HG03460 (cell line): ENCODE data around the gene TLNRD1.
A peak's percentile ranks its signal among the peaks of the same experiment; 100 is the strongest.

Source experiments
- ATAC-seq: cut with Tn5 transposase; IDR thresholded peaks from one replicate; pipeline ENCODE4 v1.9.1; 2021; ENCODE audit not compliant: unreplicated experiment

The TLNRD1 gene

GRCh38 chr15:80976851-80977250 is 23.9 kb upstream of the TLNRD1 start:
- ATAC-seq: no peak

GRCh38 chr15:80977627-80978036 is 23.1 kb upstream of the TLNRD1 start:
- ATAC-seq: no peak

DNA sequence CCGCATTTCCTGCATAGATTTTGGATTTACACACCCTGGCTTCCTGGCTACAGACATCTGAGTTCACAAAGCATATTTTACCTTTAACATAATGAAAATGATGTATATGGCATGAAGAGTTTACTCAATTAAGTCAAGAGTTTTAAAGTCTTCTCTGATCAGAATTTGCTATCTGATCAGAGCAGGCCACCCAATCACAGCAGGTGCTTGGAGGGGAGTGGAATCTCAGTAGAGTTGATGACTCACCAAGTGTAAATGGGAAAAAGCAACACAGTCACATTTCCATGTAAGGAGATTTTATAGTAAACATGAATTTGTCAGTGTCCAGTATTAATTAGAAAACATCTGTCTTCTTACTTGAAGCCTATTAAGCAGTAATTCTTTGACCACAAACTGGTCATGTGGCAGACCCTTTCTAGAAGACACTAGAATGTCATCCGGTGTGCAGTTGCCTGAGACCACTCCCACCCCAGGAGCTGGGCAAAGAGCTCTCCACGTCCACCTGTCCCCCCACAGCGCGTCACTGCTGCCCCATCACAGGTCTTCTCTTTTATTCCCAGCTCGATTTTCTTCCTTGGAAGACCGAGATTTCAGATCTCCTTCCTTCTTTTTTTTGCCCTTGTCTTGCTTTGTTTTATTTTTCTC is 21.9 kb upstream of the TLNRD1 start:
- no peak for ATAC-seq

- no peak for ATAC-seq
Observed at GRCh38 chr15:80979538-80980200, 21.1 kb upstream of the TLNRD1 start.

GRCh38 chr15:80982205-80982604 is 18.5 kb upstream of the TLNRD1 start:
- no peak for ATAC-seq

- ATAC-seq: no peak
Observed at GRCh38 chr15:80982839-80983238, 17.9 kb upstream of the TLNRD1 start.

DNA sequence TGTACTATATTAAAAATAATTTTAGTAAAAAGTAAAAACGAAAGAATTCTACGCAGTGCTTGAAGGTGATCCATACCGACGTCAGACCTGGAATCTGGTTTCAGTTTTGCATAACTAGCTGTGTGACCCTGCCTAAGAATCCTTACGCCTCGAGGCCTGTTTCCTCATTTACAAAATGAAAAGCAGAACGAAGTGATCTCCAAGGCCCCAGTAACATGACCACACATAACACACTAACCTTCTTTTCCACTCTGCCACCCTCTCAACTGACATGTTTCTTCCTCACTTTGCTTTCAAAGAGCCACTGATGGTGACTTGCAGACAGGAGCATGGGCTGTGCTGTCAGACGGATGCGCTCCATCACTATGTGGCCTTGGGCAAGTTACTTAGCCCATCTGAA is 15.9 kb upstream of the TLNRD1 start:
- ATAC-seq: no peak

DNA sequence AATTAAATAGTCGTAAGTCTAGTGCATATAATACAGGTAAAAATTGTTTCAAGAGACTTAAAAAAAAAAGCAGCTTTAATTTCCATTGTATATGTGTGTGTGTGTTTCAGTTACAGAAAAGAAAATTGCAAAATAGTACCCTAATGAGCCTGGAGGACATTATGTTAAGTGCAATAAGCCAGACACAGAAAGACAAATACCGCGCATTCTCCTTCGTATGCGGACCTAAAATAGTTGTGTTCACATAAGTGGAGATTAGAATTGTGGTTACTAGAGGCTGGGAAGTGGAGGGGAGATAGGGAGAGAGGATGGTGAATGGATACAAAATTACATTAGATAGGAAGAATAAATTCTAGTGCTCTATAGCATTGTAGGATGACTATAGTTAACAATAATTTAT is 14.7 kb upstream of the TLNRD1 start:
- ATAC-seq: no peak

DNA sequence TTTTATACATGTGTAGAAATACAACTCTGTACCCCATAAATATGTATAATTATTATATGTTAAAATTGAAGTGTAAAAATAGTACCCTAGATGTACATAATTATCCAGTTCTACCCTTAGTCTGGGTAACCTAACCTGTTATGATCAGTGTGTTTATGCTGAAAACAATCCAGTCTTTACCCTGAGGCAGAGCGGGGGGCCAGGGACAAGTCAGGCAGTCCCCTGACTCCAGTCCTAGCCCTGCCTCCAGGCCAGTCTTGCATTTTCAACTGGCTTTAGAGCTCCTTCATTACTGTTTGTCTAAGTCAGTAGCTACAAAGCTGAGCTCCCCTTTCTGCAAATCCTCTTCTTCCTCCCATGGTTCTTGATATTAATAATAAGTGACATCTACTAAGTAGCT is 14.2 kb upstream of the TLNRD1 start:
- ATAC-seq: no peak

DNA sequence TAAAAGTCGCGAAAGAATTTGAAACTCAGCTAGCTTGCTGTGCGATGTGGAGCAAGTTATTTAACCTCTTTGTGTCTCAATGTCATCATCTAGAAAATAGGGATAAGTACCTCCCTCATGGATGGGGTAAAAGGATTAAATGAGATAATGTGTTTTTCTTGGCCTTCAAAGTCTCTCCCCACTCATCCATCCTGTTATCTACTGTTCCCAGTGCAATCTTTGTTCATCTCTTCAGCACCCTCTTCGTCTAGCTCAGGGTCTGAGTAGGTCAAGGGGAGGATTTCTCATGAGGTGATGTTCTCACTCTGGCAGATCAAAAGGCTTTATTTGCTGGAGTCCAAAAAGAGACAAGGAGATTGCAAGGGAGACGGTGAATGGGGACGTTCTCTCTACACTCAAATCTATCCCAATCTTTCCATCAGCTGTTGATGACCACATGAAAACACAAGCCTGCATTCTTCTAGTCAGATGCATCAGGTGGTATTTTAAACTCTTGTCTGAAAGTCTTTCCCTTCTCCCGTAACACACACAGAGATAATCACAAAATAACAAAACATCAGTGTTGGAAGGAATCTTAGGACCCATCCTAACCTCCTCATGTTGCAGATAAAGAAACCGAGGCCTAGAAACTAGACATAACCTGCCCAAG is 12.5 kb upstream of the TLNRD1 start:
- ATAC-seq: no peak

DNA sequence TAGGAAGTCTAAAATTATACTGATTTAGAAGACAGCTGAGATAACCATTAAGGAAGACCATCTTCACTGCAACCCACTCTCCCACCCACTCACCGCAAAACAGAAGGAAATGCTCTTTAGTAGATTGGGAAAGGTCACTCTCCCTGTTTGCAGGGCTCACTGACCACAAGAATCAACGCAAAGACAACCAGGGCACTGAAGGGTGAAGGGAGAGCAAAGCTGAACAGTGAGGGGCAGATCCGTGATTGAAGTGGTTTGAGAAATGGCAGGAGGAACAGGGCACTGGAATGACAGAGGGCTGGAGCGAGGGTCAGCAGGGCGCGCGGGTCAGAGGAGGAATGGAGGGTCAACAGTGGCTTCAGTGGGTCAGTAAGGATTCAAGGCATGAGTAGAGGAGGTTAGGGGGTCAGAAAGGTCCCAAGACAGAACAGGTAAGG is 11.6 kb upstream of the TLNRD1 start:
- ATAC-seq: peak; percentile 3

DNA sequence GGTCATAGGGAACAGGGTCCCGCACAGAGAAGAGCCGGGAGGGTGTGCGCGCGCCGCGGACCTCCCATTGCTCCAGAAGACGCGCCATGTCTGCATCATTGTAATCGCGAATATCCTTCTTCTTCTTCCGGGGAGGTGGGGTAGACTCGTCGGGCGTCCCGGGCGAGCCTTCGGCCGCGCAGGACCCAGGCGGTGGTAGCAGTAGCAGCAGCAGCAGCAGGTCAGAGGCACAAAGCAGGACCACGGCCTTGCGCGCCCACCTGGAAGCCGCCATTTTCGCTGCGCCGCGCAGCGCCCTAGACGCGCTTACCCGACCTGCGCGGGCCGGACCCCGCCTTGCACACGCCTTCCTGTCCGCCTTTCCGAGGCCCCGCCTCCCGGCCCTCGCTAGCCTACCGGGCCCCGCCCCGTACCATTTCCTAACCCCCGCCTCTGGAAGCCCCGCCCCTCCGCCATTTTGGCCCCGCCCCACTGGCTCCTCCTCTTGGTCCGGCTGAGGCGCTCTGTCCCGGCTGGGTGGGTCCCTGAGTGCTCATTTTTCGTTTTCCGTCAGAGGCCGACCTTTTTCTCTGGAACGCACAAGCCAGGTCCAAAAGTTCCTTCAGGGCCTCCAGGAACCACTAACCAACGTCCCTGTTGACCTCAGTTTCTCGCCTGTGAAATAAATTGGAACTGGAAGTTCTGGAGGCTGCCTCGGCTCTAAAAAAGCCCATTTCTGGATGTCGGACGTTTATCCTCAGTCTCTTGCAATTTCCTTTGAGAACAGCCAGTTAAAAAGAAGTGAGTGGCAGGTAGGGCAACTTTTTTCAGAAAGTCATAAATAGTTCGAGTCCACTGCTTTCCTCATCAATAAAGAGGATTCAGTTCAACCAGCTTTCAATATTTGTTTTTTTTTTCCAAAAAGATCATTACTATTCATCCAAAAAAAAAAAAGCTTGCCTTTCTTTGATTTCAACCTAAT is 10.9 kb upstream of the TLNRD1 start, which contains the start of gene MESD:
Gene MESD, minus strand, starts transcription at position 302 of the 961 bp plus-strand sequence. Its CDS starts 28 bp downstream, at position 274.
- ATAC-seq: peak; percentile 97

DNA sequence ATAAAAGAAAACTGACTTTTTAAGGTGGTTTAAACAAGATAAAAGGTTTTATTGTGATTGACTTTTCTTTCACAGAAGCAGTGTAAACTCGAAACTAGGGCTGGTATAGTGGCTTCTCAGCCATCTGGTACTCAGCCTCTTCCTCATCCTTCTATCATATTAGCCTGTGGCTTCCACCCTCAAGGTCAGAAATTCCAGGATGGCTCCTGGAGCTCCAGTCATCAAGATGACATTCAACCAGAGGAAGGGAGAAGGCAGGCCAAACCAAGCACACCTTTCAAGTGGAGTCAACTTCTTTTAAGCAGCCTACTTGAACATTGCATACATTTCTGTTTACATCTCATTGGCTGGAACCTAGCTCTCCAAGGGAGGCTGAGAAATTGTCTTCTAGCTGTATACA is 9.8 kb upstream of the TLNRD1 start:
- no peak for ATAC-seq

DNA sequence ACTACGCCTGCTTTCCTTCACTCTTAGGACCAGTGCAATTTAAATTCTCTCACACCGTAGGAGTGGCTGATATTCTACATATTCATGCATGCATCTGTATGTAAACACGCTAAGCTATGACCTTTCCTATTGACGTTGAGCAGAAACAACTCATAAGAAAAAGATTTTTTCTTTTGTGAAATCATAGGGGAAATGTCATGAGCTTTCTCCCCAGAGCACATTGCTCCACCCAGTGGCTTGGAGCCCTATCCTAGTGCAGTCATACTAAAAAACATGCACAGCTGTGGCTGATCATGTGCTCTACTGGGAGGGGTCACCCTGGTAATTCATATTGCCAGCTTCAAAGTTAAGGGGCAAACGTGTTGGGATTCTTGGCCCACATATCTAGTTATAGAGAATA is 9.3 kb upstream of the TLNRD1 start:
- no peak for ATAC-seq

DNA sequence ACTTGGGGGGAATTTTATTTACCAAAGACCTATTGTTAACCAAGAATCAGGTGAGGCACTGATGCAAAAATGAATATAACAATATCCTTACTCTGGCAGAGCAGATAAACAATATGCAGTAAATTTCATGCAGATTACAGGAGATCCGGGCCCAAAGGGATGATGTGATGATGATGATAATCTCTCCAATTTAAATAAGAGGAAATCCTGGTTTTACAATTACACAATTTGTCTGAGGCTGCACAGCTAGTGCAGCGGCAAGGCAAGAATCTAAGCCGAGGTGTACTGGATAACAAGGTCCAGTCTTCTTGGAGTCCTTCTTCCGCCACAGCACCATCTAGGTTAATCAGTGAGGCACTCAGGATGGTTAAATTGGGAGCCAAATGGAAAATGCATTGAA is 8.7 kb upstream of the TLNRD1 start:
- no peak for ATAC-seq

GRCh38 chr15:80992441-80992840 is 8.3 kb upstream of the TLNRD1 start:
- ATAC-seq: no peak

GRCh38 chr15:80996247-80996646 is 4.5 kb upstream of the TLNRD1 start:
- ATAC-seq: no peak

GRCh38 chr15:80997692-80998091 is 3.0 kb upstream of the TLNRD1 start:
- ATAC-seq: no peak

GRCh38 chr15:80998251-80998650 is 2.5 kb upstream of the TLNRD1 start:
- ATAC-seq: no peak

DNA sequence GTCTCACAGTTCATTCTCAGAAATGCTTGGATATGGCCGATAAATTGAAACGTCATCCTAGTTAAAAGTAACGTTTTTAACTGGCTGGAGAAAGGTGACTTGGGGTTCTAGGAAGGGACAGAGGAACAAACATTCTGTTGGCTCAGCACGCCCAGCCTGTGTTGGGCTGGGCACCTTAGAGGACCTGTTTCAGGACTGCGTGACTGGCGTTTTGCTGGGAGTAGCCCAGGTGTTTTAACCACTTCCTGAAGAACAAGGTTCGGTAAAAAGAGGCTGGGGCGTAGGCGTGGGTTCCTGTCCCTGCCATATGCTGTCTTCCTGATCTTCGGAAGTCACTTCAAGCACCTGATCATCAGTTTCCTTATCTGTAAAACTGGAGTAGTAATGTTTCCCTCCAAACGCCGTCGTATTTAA is 1.1 kb upstream of the TLNRD1 start:
- no peak for ATAC-seq

DNA sequence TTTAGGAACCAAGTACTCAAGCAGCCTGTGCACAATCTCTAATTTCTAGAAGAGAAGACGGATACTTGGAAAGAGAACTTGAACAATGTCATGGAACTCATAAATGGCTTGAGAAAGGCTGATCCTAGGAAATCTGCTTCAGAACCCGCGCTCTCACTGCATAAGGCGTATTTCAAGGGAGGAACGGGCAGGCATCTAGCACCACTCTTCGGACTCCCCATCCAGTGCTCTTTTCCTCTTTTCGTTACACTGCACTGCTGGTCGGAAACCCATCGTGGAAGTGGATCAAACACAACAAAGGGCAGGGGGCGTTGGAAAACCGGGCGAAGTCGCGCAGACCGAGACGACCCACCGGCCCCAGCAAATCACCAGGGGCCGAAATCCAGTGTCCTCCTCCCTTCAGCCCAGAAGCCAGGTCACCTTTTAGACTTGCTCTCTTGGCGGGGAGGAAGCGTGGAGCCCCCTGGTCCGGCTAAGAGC is 539 bp upstream of the TLNRD1 start:
- peak; percentile 1 for ATAC-seq
